Anterior cingulate cortex (tissue), 58 donors: ENCODE results near the gene FAM163A.
"Not testable (repeated sequence)": the region's sequence is repeated elsewhere in the genome, so short reads cannot be mapped to it uniquely, and the experiment has no call there.

ENCODE experiments used
- DNase-seq, 58 donors: peaks; one replicate each; lab custom pipeline; 2025; lab: John Stamatoyannopoulos, UW

Gene FAM163A

DNA sequence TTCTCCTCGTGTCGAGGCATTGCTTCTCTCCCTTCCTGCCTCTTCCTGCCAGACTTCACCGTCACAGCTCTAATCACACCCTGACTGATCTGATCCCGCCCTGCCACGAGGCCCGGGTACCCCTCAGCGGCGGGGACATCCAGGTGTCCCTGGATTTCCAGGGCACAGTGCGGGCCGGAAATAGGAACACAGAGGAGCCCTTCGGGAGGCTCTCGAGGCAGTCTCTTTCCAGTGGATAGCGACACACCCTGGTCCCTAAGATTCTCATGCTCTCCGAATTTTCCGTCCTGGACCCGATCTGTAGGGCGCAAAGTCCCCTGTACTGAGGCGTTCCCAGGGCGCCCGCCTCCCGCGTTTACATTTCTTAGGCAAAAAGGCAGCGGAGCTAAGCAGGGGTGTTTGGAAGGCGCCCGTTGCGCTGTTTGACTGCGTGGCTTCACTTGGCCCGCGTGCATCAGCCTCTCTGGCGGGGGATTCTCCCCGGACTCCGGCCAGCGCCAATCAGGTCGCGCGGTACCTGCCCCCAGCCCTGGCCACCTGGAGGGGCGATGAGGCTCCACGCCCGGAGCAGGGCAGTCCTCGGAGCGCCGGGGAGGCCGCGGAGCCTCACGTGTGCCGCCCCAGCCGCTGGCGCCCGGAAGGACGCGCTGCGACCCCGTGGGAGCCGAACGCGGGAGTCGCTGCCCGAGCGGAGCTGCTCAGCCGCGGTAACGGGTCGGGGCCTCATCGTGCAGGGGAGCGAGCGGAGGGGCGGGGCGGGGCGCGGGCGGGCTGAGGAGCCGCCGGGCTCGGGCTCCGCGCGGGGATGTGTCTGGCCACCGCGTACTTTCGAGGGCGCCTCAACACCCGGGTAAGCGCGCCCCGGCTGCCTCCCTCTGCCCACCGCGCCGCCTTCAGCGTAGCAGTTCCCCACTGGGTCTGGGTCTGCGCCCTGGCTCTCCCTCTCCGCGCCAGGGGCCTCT, at the start of gene FAM163A:
TSS of gene FAM163A (plus strand) at position 575 of the 962 bp plus-strand sequence. CDS start 69,807 bp downstream, outside the sequence.
- DNase-seq: no peak

DNA sequence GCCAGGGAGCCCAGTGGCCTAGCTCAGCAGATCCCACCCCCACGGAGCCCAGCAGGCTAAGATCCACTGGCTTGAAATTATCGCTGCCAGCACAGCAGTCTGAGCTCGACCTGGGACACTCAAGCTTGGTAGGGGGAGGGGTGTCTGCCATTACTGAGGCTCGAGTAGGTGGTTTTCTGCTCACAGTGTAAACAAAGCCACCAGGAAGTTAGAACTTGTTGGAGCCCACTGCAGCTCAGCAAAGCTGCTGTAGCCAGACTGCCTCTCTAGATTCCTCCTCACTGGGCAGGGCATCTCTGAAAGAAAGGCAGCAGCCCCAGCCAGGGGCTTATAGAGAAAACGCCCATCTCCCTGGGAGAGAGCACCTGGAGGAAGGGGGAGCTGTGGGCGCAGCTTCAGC, 48.6 kb upstream of the FAM163A start:
- not testable (repeated sequence) for DNase-seq

DNA sequence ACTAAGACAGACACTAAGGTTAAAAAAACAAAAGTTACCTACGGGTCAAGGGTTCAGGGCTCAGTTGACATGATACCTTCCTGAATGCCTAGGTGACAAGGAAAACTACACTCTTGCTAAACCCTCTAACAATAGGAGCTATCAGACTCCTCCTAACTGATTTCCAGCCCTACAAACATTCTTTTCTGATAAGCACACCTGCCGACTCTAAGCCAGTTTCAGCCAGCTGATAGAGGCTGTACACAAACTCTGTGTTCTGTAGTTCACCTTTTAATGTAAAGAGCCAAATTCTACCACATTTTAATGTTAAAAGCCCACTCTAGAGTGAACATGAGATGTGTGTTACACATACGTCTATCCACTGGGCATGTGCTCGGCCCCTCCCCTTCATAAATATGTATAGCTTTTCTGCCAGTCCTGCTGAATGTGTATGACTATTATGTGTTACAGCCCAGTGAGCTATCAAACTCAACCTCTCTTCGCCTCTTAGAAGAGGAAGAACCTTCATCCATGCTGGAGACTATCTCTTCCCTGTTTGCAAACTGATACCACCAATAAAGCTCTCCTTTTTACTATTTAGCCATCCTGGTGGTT, 40.0 kb upstream of the FAM163A start:
- DNase-seq: no peak

DNA sequence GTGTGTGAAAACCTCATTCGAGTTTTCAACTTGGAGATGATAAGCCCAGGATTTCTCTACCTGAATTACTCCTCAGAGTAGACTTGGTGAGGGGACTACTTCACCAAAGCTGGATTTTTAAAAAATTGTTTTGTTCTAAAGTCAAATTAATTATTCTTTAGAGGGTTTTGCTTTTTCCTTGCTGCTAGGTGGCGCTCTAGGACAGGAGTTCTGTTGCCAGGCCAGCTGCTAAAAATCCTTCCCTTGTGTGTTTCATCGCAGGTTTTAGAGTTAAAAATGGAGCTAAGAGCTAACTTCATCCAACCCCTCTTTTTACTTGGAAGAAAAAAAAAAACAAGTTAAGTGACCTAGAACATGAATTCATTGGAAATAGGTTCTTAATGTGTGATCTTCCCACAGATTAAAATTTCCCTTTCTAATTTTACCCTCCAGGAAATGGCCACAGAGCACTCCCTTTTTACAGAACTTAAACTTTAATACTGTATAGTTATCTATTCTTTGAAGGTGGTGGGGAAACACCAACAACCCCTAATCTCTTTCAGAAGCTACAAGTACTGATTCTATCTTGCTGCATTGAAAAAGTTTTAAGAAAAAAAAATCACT, 36.7 kb upstream of the FAM163A start:
- peak in 35 of 58 donors; percentile 0 to 65 (median 7) for DNase-seq

DNA sequence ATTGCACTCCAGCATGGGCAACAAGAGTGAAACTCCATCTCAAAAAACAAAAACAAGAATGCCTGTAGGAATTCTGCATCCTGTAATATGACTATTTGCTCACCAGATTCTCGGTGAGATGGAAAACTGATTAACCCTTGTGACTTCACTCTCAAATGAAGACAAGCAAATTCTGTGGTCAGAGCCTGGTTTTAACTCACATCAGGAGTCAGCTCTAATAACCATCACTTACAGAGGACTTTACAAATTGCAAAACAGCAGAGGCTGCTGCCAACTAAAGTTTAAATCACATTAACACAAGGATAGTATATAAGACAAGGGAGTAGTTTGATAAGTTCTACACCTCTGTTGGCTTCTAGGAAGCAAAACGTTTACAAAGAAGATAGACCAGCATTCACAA, 35.7 kb upstream of the FAM163A start:
- DNase-seq: no peak

DNA sequence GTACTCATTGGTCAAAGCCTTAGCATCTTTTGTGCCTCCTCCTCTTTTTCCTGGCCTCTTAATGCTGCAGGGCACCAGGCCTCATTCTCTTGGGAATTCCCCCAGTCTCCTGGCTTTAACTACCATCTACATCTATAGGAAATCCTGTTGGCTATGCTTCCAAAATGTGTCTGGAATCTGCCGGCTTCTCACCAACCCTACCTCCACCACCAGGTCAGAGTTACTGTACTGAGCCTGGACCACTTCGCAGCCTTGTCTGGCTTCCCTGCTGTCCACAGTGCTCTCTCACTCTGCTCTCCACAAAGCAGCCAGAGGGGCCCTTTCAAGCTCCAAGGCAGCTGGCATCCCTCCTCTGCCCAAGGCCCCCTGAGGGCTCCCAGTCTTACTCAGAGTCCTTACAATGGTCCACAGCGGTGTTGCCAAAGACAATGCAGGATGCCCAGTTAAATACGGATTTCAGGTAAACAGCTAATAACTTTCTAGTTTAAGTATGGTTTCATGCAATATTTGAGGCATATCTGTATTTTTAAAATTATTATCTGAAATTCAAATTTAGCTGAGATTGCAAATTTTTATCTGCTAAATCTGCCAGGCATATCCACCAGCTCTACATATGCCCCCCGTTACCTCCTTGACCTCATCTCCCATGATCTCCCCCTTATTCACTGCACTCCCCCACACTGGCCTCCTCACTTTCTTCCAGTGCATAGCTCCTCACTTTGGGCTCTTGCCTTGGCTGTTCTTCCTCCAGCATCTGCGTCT, 34.5 kb upstream of the FAM163A start:
- DNase-seq: no peak

DNA sequence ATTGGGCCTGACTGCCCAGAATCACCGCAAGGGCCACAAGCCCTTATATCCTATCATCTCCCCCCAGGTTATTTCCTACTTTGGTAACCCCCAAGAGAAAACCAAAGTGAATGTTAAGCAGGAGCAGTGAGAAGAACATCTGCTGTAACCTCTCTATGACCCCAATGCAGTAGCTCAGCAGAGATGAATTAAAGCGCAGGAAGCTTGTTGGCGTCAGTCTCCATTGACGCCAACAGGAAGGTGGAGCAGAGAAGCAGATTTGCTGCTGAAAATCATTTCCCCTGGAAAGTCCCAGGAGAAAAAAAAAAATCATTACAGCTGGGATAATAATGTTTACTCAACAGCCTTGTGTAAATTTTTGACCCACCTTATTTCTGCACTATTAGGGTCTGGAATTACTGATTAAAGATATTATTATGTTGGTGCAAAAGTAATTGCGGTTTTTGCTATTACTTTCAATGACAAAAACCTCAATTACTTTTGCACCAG, 33.2 kb upstream of the FAM163A start:
- DNase-seq: no peak

DNA sequence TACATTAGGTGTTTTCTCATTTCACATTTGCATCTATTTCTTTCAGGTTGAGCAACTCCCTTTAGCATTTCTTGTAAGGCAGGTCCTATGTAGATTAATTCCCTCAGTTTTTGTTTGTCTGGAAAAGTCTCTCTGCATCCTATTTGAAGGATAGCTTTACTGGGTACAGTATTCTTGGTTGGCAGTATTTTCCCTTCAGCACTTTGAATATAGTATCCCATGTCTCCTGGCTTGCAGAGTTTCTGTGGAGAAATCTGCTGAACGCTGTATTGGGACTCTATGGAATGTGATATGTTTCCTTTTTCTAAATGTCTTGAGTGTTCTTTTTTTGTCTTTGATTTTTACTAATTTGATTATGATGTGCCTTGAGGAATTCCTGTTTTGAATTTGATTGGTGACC, 28.9 kb upstream of the FAM163A start:
- no peak for DNase-seq

DNA sequence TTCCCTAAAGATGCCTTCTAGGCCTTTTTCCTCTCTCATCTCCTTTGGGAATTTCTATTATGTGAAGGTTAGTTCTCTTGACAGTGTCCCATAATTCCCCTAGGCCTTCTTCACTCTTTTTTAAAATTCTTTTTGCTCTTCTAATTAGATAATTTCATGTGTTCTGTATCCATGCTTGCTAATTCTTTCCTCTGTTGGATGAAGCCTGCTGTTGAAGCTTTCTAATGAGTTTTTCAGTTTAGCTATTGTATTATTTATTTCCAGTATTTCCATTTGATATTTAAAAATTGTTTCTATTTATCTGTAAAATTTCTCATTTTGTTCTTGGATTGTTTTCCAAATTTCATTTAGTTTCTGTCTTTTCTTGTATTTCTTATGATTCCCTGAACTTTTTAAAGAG, 28.5 kb upstream of the FAM163A start:
- no peak for DNase-seq

DNA sequence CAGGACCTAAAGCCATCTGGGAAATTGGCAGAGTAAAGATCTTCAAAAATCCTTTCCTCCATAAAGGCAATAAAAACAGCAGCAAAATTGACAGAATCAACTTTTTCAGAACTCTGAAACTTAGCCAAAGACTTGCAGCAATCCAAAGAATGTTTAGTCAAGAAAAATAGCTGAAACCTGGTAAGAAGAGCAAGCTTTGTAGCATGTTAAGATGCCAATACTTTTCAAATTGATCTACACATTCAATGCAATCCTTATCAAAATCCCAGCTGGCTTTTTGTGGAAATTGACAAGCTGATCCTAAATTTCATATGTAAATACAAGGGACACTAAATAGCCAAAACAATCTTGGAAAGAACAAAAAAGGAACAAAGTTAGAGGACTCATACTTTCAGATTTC, 23.8 kb upstream of the FAM163A start:
- no peak for DNase-seq

DNA sequence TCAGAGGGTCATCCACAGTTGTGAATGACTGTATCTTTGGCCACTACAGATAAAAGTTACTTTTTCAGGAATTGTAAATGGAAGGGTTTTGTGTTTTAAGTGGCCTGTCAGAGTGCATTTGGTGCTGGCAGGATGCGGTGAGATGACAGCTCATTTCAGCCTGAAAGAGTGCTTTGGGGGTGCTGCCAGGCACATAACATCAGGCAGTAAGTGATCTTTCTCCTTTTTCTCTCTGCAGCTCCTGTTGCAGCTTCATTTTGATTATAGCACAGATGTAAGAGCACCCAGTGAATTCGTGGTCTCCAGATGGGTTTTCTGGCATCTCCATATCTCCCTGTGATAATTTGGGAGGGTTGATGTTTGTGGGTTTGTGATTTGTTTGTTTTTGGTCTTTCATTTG, 14.8 kb upstream of the FAM163A start:
- no peak for DNase-seq

DNA sequence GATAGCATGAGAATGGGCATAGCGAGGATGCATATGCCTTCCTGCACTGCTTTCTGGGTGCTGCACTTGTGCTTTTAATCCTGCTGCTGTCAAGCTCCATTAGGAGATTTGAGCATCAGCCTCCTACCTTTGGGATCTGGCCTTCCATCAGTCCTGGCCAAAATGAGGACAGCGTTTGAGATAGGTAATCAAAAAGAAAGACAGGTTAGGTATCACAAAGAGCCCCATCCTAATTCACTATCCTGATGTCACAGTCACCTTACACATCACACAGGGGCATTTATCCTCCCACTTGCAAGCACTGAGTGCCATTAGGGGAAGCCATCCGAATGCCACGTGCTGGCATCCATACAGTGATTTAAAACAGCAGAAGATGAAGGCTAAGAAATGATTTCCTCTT, 13.2 kb upstream of the FAM163A start:
- no peak for DNase-seq

DNA sequence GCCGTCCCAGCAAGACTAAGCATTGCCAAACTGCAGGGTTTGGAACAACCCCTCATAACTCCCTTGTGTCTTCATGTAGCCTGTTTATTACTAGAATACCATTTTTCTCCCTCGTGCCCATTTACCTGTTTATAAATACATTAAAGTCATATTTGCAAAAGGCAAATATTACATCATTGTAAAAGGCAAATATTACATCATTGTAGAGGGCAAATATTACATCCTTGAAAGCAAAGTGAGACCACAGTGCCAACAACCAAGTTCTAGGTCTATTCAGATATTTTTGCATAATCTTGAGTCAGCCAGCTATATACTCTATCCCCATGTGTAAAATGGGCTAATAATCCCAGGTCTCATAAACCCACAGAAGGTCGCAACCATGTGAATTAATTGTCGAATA, 11.4 kb upstream of the FAM163A start:
- DNase-seq: no peak

DNA sequence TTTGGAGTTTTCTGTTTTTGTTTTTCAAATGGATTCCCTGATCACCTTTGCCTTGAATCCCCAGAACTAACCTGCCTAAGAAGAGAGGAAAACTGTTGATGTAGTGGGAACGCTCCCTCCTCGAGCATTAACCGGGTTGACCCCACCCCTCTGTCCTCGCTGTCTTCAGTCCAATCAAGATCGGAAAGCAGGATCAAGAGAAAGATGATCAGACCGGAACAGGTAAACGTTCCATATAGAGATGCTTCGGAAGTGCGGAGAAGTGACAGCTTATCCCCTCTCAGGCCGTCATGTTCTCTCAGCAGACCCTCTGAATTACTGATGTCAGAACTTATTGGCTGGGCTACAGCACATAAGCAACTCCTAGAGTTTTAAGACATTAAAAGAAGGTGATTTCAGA, 800 bp upstream of the FAM163A start:
- DNase-seq: no peak

DNA sequence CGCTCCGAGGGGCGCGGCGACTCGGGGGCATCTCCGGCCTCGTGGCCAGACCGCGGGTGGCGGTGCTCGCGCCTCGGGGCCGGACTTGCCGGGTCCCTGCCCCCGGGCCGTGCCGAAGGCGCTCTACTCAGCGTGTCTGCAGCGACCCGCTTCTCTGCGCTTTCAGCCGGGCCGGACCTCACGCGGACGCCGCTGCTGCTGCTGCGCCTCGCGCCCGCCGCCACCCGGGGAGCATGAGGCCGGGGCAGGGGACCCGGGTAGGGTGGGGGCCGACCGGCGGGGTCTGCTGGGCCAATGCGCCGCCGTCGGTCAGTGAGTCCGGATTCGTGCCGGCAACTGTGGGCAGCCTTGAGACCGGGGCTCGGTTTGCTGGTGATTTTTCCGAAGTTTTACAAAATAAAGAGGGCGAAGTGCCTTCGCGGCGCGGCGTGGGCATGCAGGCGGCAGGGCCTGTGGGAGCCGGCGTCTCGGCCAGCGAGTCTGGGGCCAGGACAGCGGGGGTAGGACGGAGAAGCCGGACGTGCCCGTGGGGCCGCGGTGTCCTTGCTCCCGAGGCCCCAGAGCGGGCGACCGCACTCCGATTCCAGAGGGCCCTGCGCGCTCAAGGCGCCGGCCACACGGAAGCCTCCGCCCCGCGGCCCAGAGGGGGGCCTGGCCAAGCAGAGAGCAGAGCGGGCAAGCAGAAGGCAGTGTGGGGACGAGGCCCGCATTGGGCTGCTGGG, 749 bp downstream of the FAM163A start:
- no peak for DNase-seq

DNA sequence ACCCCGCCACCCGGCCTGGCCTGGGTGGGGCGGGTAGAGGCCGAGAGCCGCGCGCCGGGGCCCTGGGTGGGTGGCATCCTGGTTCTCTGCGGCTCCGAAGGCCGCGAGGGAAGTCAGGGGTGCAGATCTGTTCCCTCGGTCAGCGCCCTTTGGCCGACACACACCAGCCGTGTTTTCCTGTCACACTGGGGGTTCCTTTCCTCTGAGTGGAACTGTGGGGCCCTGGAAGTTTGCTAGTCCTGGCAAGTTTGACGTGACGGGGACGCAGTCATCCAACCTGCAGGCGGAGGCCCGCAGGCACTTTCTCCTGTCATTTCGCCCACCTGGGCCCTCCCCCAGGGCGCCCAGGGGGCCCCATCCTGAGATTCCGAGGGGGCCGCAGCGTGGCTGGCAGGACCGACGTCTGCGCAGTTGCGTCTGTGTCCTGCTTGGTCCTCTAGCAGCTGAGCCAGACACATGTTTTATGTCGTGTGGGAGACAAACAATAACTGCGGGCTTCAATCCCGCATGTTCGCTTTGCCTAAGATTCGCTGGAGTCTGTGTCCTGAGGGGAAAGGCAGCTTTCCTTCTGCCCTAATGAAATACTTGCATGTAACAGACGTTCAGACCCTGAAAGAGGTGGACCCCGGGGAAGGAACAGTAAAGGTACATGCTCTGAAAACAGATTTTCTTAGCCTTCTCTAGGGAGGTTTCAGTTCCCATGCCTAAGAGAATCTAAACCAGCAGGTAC, 1.5 kb downstream of the FAM163A start:
- DNase-seq: no peak

DNA sequence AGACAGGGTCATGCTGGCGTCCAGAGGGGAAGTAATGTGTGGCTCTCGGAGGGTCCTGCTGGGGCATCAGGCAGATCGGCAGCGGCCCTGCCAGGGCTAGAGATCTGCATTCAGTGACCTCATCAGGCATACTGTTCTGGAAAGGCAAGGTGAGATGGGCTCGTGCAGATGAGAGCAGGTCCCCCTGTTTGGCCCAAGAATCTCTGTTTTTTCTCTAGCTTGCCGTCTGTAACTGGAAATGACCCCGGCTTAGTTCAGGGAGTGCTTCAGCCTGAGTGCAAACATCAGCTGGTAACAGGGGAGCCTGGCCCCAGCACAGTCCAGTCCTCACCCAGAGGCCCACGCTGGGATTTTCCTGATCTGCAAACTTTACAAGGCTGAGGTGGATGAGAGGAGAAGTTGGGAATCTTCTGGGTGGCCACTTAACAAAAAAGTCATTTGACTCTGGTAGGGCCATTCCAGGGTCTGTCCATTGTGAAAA, 2.1 kb downstream of the FAM163A start:
- DNase-seq: no peak

DNA sequence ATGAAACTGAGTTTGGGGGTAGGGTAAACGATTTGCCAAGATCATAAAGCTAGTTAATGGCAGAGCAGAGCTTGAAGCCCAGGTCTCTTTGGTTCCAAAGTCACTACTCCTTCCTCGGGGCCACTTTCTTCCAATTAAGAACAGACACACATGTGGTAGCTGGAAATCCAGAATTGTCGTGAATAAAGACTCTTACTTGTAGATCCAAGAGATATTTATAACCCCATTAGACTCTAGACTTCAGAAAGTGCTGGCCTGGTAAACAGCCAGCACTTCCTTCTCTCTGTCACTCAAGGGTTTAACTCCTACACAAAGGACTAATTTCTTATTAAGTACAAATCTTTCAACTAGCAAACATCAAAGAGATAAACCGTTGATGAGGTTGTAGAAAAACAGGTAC, 2.7 kb downstream of the FAM163A start:
- no peak for DNase-seq

DNA sequence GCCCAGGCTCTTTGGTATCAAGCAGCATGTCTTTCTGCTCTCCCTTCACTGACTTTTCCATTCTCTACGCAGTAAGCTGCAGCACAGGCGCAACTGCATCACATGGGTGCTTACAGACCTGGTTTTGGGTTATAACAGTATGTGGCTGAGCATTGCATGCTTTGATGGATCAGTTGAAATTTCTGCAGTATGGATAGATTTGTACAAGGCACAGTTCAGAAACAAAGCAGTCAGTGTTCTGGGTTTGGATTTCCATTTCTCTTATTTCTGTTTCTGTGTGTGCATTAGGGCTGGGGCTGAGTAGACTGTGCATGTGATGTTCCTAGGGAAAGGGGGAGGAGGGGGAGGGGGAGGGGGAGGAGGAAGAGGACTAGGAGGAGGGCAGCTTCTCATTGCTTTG, 4.5 kb downstream of the FAM163A start:
- no peak for DNase-seq
